HG02642 (cell line): ENCODE data around the gene HTR5A.

Experiments used
- ATAC-seq: cut with Tn5 transposase; IDR thresholded peaks from one replicate; pipeline ENCODE4 v1.9.1; 2021; ENCODE audit warnings: mild to moderate bottlenecking; ENCODE audit not compliant: unreplicated experiment, poor library complexity

HTR5A gene

DNA sequence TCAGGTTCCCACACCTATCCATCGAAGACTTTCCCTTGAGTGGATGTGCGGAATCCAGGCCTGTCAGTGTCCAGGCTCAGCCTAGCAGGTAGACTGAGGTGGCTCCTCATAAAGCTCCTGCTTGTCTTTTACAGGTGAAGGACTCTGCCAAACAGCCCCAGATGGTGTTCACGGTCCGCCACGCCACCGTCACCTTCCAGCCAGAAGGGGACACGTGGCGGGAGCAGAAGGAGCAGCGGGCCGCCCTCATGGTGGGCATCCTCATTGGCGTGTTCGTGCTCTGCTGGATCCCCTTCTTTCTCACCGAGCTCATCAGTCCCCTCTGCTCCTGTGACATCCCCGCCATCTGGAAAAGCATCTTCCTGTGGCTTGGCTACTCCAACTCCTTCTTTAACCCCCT lies 13.9 kb downstream of the HTR5A start:
- ATAC-seq: no peak

DNA sequence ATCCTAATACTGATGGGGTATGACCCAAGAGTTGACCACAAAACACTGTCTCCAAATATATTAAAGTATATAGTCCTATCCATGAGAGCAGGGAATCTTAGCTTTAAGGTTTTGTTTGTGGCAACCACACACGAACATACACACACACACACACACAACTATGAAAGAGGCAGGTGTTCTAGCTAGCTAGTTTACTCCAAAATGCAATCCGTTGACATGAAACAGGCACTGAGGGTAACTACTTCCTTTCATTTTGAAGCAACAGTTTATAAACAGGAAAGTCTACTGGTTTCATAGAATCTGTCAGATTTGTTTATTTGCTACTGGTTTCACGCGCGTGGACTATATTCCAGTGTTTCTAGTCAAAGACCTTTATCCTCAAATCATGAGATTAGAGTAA lies 14.8 kb downstream of the HTR5A start:
- no peak for ATAC-seq

DNA sequence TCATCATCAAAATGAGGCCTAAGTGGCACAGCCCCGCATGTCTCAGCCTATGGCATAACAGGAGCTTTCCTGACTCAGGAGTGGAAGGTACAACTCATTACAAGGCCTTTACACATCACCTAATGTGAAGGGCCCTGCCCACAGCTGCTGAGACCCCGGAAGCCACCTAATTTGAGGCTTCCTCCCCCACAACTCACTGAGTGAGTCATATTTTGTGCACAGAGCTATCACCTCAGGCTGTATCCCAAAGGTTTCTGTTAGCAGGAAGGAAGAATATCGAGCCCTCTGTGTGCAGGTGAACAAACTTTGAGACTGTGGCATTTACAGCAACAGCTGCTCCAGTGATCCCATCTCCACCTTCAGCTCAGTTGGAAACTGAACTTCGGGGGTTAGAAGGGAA lies 20.6 kb downstream of the HTR5A start:
- ATAC-seq: no peak

DNA sequence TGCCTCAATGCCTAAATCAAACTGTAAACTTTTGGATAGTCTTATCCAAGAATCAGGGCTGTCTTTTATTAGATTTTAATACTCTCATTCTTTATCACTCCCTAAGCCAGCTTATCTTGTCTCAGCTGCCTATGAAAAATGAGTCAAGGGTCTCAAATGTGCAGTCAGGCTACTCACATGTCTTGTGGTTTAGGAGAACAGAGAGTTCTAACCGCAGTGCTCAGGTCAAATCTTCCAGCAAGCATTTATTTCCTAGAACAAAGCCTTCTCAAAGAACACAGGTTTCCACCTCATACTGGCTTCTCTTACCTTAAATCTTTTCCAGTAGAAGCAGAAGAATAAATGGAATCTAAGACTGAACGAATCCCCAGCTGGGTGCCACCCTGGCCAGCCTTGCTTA lies 23.5 kb downstream of the HTR5A start:
- ATAC-seq: no peak

DNA sequence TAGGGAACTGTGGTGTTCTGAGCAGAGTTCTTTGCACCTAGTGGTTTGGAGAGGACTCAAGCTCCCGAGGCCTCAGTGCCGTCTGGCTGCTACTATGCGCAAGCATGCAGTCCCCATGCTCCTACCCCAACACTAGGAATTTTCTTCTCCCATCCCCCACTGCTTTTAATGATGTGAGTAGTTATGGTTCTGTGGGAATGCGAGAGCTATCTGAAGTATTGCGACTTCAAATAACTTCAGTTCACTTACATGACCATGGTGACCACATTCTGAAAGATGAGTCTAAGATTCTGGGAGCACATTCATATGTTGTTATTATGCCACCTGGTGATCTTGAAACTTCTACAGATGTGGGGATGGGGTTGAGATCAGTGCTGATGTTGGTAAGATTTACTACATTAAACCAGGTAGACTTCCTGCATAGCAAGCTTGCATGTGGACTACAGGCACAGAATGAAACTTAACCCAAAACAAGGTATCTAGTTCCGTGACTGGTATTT lies 24.6 kb downstream of the HTR5A start:
- no peak for ATAC-seq

DNA sequence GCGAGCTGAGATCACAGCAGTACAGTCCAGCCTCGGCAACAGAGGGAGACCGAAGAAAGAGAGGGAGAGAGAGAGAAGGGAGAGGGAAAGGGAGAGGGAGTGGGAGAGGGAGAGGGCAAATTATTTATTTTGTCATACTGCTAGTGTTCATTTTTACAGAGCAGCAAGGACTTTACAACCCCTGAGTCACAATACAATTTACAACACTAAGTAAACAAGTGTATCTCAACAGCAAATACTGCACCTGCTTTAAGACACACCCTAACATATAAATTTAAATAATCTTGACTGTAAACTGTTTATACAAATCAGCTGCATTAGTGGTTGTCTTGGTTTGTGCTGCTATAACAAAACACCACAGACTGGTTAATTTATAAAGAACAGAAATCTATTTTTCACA lies 27.2 kb downstream of the HTR5A start:
- ATAC-seq: no peak

DNA sequence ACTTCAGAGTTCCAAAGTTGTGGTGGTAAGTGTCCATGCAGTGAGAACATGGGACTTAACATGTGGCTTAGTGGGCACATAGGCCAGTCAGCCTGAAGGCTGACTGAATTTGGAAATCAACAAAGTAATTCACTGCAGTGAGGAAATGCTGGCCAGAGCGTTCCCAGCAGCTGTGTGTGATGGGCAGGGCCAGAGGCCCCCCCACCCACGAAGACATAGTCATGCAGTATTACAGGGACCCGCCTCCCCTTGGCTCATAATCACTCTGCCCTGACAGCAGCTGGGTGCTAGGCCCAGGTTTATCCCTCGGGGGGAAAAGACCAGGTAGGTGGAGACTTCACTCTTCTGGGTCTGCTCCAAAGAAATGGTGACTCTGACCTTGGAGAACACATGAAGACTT lies 33.7 kb downstream of the HTR5A start:
- ATAC-seq: no peak

DNA sequence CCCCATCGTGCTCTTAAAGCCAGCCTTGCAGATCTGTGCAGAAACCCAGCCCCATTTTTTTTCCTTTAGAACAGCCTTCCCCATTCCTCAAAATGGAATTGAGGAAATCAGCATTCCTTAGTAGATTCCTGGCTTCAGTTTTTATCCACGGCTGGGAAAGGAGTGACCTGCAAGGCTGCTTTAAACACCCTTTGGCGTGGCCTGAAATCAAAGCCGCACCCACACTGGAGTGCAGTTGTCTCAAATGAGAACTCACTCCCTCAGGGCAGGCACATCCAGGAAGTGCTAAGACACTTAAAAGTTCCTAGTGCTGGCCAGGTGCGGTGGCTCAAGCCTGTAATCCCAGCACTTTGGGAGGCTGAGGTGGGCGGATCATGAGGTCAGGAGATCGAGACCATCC lies 34.8 kb downstream of the HTR5A start:
- no peak for ATAC-seq

DNA sequence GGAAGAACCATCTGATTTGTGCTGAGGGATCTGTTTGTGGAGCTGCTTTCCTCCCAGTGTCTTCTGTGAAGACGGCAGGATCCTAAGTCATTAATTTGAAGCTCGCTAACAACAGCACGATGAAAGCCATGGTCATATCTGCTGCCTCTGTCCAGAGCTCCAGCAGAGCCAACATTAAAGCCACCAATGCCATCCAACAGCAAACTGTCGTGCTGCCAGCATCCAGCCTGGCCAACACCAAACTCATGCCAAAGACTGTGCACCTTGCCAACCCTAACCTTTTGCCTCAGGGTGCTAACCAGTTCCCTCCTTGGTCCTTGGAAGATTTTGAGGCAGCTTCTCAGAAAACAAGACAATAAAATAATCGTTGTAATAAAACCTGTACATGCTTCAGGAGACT lies 36.2 kb downstream of the HTR5A start:
- ATAC-seq: no peak

DNA sequence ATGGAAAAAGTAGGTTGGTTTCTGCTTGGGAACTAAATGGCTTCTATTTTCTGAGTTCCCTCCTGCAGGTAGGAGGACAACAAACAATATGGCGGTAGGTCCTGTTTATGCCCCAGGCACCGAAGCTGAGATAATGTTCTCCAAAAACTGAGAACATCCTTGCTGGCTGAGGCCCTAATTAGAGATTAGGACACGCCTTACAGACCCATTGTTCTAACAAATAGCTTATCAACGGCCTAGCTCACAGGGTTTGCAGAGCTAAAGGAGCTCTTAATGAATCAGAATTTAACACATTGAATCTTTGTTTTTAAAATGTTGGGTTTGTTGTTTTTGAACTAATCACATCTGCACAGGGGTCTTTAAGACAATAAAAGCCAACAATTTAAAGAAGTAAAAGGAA lies 37.0 kb downstream of the HTR5A start:
- no peak for ATAC-seq

DNA sequence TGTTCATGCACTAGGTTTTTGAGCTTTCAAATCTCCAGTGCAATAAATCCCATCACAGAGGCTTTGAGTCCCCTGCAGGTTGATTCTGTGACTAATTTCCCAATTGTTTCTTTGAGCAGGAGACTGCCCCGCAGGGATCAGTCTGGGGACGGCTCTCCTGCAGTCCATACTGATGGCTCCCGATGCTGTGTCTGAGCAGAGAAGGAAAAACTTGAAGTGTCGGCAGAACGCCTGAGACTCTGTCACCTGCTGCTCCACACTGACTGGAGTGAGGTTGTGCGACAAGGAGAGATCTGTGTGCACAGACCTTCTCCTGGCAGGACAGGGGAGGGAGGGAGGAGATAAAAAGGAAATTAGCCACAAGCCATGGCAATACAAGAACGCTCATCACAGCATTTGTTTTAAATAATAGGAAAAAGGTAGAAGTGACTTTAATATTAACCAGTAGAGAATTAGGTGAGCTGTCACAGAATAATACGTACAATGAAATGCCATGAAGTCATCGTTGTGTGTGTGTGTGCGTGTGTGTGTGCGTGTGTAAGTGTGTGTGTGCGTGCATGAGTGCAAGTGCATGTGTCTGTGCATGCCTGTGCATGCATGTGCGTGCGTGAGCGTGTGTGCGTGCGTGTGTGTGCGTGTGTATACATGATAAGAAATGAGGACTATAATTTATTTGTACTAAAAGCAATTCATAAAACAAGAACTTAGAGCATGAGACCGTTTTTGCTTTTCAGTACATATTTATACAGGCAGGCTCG lies 38.2 kb downstream of the HTR5A start:
- no peak for ATAC-seq

DNA sequence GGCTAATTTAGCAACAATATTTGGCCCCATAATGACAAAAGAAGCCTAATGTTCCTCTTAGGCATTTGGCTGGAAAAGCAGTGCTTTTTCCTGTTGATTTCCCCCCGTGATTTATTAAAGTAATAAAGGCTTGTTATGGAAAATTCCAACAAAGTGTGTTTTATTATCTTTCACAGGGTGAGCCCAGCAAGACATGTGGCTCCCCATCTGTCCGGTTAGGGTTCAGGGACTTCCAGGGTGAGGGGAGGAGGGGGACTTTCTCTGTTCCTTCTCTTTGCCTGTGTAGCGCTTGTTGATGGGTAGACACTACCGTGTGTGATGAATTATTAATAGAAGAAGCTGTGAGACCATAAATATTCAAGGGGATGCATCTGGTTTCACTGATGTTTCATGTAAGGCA lies 39.0 kb downstream of the HTR5A start:
- ATAC-seq: no peak

DNA sequence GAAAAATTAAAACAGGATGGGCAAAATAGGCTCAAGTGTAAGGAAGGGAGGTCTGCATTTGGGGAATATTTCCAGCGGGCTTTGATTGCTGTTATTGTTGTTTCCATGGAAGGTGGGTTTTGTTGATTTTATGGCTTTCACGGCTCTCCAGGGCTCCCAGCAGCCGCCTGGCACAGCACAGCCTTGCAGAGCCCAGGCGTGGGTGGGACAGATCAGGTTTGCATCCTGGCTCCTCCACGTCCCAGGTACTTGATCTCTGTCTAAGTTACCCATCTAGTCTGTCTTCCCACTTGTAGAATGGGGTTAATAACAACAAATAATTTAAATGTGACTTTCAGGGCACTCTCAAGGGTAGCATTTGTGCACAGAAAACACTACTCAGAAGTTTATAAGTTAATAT lies 45.2 kb downstream of the HTR5A start:
- no peak for ATAC-seq

DNA sequence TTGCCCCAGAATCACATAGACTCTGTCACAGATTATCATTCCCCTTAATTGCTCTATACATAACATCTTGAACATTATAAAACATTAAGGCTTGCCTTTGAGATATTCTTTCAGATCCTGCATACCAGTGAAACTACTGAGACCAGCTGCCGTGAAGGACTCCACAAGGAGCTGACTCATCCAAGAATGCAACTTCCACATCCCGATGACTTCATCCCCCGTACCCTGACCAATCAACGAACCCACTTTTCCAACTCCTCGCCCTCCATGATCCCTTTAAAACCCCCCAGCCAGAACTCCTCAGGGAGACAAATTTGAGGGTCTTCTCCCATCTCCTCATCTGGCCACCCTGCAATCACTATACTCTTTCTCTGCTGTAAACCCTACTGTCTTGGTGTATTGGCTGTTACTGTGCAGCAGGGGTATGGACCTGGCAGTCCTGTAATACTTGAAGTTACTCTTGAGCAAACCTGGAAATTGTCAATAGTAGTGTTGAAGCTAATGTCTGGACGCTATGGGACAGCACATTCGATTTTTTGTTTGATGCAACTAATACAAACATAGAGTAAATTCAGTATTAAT lies 49.8 kb downstream of the HTR5A start:
- no peak for ATAC-seq

DNA sequence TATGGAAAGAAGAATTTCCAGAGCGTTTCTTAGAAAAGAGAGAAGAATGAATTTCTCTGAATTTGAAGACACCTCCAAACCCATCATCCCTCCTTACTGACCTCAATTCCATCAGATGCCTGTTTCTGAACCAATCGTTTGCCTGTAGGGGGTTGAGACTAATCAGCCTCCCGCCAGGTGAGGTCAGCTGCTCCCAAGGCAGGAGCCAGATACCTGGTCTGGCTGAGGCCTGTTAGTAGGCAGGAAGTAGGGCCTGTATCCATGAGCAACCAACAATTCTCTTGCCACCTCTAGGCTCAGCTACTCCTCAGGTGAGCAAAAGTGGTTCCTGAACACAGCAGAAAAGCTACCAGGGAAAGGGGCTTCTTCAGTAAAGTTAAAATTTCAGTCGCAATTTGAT lies 50.3 kb downstream of the HTR5A start:
- ATAC-seq: no peak

DNA sequence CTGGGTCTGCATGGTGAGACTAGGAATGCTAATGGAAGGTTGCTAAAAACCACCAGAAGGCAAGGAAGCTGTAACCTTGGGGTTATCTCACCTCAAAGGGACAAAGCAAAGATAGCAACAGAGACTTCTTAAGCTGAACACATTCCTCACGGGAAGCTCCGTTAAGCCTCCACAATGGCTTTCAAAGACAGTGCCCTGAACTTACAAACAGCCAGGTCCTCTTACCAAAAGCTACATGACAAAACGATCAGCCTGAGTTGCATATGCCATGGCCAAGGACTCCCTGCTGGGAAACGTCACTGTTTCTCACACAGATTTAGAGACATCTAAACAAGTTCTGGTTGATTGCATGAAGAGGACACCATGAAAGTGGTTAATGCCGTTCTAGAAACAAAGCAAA lies 52.7 kb downstream of the HTR5A start:
- no peak for ATAC-seq

DNA sequence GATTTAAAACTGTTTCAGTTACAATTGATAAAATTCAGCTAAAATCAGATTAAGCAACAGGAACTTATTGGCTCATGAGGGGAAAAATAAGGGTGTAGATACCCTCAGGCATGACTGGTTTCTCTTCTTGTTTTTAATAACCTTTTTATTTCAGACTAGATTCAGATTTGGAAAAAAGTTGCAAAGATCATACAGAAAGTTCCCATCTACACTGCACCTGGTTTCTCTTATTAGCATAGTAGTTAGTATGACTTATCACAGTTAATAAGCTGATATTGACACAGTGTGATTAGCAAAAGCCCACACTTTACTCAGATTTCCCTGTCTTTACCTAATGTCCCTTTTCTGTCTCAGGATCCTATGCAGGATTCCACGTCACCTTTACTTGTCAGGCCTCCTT lies 53.3 kb downstream of the HTR5A start:
- ATAC-seq: no peak

DNA sequence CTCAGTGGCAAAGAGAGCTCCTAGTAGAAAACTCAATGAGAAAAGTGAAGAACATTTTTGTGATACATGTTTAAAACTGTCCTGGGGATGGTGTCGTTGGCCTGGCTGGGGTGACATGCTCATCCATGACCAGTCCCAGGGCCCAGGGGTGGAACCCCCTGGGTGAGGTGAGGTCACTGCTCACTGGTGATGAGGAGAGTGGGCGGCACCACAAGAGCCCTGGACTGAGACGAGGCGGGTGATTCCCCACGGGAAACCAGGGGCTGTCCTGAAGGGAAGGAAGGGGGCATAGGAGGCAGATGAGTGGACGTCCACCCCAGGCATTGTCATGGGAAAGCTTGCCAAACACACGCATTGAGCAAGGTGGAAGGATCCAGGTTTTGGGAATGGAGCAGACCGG lies 54.6 kb downstream of the HTR5A start:
- no peak for ATAC-seq

DNA sequence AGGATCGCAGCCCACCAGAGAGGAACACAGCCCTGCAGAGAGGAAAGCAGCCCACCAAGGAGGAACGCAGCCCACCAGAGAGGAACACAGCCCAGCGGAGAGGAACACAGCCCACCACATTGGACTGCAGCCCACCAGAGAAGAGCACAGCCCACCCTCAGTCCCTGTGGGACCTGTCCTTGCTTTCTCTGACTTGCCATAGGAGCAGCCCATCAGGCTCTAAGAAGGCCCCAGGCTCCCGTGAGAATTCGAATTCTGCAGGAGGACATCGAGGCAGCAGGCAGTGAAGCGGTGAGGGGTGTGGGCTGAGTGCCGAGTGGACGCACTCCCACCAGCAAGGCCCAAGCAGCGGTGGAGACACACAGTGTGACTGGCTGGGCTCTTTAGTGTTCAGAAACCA lies 59.1 kb downstream of the HTR5A start:
- ATAC-seq: no peak

DNA sequence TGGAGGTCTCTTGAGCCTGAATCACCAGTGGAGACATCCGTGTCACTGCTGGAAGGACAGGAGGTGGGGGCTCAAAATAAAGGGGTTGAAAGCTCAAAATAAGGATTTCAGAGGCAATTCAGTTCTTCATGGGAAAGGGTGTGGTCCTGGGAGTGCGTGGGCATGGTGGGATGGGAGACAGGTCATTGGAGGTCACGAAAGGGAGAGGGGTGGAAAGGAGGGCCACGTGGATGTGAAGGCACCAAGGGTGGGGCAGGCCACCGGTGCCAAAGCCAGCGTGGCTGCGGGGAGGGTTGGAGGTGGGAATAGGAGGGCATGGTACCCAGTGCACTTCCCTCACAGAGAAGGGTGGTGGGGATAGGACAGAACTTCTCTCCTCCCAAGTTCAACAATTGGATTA lies 59.7 kb downstream of the HTR5A start:
- ATAC-seq: no peak

DNA sequence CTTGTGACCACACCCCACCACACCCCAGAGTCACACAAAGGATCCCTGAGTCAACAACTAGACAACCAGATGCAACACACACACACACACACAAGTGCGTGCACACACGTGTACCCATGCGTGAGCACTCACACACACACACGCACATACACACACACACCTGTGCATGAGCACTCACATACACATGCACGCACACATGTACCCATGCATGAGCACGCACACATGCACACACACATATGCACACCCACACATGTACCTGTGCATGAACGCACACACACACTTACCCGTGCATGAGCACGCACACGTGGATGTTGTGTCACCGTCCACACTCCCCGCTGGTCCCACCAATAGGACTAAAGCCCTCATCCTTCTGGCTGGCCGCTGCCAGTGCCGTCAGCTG lies 60.4 kb downstream of the HTR5A start:
- ATAC-seq: no peak

DNA sequence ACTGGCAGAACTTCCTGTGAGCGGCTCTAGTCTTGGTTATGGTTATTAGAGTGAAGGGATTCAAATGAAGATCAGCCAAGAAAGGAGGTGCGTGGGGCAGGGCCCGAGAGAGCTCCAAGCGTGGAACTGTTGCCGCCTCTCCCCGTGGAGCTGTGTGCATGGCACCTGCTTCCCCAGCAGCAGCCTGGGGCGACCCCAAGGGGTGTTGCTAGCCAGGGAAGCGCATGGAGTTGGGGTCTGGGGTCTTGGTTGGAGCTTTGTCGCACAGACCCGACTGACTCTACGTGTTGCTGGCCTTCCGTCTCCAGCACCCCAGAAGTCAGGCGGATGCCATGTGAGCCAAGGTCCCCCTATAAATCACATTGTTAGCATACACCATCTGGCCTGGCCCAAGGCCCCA lies 61.0 kb downstream of the HTR5A start:
- ATAC-seq: no peak
